DMS53 treated with DMSO at 0.1 percent for 48 hours (cell line): ENCODE measurements around the gene TBC1D9B.

ENCODE experiments used
- DNase-seq: peaks from one replicate; lab custom pipeline; 2025; ENCODE audit not compliant: unreplicated experiment; lab: John Stamatoyannopoulos, UW

Gene TBC1D9B

GRCh38 chr5:179907556-179908324 is at the start of gene TBC1D9B:
Gene TBC1D9B (minus strand): TSS chr5:179907897. CDS start chr5:179907821, 76 bp downstream.
- peak; percentile 56 for DNase-seq

GRCh38 chr5:179955630-179956029 is 47.9 kb upstream of the TBC1D9B start:
- DNase-seq = no peak

GRCh38 chr5:179955062-179955461 is 47.4 kb upstream of the TBC1D9B start:
- DNase-seq = no peak

GRCh38 chr5:179954434-179954833 is 46.7 kb upstream of the TBC1D9B start:
- DNase-seq = no peak

- DNase-seq = no peak
These were observed 46.3 kb upstream of the TBC1D9B start for GRCh38 chr5:179953987-179954386.

DNA sequence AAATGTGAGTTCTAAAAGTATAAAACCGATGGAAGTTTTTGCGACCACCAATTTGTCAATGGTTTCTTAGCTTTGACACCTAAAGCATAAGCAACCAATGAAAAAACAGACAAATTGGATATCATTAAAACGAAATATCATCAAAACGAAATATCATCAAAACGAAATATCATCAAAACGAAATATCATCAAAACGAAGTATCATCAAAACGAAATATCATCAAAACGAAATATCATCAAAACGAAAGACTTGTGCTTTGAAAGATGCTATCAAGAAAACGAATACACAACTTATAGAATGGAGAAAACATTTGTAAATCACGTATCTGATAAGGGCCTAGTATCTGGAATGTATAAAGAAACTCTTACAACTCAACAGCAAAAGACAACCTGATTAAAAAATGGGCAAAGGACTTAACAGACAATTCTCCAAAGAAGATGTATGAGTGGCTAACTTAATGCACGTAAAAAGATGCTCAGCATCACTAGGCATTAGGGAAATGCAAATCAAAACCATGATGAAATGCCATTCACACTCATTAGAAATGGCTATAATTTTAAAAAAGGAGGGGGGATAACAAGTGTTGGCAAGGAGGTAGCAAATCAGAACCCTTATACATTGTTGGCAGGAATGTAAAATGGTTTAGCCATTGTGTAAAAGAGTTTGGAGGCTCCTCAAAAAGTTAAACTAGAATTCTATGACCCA is 29.4 kb upstream of the TBC1D9B start:
- DNase-seq = no peak

- peak; percentile 8 for DNase-seq
These were observed 23.2 kb upstream of the TBC1D9B start for GRCh38 chr5:179930788-179931473.

DNA sequence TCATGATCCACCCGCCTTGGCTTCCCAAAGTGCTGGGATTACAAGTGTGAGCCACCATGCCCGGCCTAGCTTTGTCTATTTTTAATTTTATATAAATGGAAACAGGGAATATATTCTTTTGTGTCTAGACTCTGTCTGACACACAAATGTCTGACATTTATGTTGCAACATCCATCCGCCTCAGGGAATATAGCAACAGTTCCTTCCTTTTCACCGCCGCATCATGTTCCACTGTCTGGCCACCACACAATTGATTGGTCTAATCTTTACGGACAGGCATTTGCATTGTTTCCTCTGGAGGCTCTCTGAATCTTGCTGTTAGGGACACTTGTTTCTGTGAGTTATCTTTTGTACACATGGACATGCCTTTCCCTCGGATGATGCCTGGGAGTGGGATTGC is 20.1 kb upstream of the TBC1D9B start:
- no peak for DNase-seq

- DNase-seq = no peak
These were observed 19.0 kb upstream of the TBC1D9B start for GRCh38 chr5:179926657-179927056.

DNA sequence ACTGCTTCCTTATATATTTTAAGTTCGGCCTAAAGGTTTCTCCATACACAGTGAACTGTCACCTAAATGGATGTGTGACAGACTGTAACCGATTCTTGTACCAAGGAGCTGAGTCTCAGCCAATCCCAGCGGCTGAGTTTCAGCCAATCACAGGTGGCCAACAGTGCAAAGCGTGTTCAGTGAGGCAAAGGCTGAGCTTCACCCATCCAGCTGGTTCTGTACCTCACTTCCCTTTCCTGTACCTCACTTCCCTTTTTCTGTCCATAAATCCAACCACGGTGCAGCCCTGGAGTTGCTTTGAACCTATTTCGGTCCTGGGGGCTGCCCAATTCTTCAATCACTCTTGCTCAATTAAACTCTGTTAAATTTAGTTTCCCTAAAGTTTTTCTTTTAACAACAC is 15.7 kb upstream of the TBC1D9B start:
- DNase-seq = no peak

GRCh38 chr5:179920175-179920574 is 12.5 kb upstream of the TBC1D9B start:
- no peak for DNase-seq

DNA sequence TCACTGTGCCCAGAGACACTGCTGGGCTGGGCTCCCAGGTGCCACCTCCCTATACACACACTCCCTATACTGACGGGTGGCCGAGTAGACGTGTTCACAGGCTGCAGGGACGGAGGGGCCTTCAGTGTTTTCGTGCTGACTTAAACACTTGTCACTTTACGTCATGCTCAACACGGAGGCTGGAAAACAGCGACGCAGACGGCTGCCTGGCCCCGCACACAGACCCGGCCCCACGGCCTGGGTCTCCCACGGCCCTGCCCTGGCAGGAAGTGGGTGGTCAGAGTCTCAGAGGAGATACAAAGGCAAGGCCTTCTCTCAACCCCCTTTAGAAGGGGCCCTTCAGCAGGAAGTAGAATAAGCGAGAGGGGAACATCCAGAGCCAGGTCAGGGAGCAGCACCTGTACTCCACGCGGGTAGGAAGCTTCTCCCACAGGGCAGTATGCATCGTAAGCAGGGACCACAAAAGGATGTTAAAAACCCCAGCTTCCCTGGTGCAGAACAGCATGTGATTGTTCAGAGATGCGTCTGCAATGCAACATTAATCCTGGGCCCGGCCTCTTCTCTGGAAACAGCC is 11.9 kb upstream of the TBC1D9B start:
- no peak for DNase-seq

DNA sequence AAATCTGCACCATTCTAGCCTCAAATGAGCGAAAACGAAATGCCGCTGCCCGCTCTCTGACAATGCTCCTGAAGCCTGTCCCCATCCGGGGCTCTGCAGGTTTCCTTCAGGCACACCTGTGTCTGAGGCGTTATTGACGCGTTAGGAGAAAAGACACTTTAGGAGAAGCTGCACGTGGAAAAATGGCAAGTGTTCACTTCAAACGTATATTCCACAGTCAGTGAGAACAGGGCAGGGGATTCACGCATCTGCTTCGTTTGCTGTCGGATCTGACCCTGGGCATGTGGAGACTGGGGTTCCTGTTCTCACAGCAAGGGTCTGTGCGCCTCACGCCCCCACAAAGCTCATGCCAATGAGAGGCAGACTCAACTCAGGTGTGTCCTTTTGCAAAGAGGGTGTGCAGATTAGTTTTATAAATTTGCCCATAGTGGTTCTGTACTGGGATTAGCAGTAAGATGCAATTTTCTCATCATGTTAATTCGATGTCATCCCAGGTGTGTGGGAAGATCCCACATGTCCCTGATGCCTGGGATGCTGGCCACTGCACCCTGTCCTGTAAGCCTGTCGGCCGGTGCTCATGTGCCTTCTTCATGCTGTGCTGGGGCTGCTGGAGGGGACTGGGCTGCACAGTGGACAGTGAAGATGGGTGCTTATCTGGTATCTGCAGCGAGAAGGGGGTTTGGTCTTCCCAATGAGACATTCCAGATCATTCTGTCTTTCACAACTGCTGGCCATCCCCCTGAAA is 11.2 kb upstream of the TBC1D9B start:
- no peak for DNase-seq

- no peak for DNase-seq
These were observed 8.8 kb upstream of the TBC1D9B start for GRCh38 chr5:179916523-179916922.

GRCh38 chr5:179915406-179915935 is 7.8 kb upstream of the TBC1D9B start:
- no peak for DNase-seq

DNA sequence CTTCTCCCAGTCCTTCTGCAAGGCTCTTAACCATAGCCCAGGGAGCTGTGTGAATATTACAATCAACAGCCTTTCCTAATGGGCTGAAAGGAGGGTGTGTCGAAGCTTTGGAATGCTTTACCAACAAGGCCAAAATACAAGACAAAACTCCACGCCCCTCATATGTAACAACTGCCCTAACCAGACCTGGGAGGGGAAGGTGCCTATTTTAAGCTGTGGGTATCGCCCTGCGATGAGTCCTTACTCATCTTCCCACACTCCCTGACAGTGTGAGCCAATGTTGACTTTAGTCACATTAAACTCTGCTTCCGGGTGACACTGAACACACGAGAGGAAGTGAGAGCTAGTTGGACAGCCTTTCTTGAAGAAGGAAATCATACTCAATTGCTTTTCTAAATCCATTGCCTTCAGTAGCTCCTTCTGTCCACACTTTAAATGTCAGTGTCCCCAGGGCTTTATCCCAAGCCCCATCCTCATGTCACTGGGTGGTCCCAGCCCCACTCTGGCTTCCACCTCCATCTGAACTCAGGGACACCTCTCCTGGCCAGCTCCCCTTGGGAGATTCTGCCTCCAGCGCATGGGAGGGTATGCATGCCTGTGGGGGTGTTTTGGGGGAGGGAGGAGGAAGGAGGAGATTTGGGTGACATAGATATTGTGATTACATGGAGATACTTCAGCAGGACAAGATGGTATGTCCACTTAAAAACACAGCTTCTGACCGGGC is 6.5 kb upstream of the TBC1D9B start:
- DNase-seq = peak; percentile 78

DNA sequence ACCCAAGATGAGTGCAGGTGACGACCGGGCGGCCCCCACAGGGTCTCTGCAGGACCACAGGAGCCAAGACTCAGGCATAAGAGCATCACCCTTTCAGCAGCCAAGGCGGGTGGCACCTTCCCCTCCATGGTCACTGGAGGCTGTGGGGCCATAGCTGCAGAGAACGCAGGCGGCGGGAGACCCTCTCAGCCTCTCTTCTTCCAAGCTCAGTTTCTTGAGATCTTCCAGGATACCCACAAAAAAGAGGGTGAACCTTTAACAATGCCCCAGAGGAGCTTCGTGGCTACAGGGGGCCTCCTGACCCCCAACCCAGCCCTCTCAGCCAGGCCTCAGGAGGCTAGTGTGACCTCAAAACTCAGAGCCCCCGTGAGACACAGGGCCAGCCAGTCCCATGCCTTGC is 5.8 kb upstream of the TBC1D9B start:
- DNase-seq = no peak

- no peak for DNase-seq
These were observed 5.3 kb upstream of the TBC1D9B start for GRCh38 chr5:179912951-179913350.

GRCh38 chr5:179912386-179912785 is 4.7 kb upstream of the TBC1D9B start:
- DNase-seq = no peak

DNA sequence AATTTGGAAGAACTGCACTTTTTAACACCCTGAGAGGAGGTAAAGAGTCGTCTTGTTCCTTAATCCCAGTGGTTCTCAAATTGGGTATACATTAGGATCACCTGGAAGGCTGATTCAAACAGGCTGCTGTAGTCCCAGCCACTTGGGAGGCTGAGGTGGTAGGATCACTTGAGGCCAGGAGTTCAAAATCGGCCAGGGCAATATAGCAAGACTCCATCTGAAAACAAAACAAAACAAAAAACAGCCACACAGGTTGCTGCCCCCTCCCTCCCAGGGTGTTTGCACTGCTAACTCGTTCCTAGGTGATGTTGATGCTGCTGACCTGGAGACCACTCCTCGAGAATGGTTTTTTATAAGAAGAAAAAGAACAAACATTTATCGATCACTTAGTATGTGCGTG is 1.5 kb upstream of the TBC1D9B start:
- DNase-seq = no peak
